Activated CD8-positive, alpha-beta memory T cell treated with anti-CD3 and anti-CD28 coated beads, Interleukin-2, amount 10 ng/mL, durations not matched to agents 7 days and 5 days (primary cell): ENCODE data around the gene RBCK1. TPM values are rescaled to one million over a fixed set of nuclear protein-coding genes. Genes with fewer than 3 reads are reported as not detected.
A peak's percentile ranks its signal among the peaks of the same experiment; 100 is the strongest.

Experiments used
- ATAC-seq: fragments of 150-1000 bp; cut with Tn5 transposase; one replicate; pipeline ENCODE4 v1.10.0; 2021; ENCODE audit warnings: moderate library complexity
- CTCF ChIA-PET: fragments of 350-600 bp; sonication (Branson Sonifier 250); formaldehyde crosslinking; loops from one replicate; lab custom pipeline; 2021; ENCODE audit warnings: antibody characterized with exemption; lab: Charles Lee
- DNase-seq: peaks from one replicate; pipeline ENCODE4 v3.0.0-alpha.2; 2020
- H3K27ac Mint-ChIP-seq: one replicate; pipeline ENCODE4 v1.8.0; 2021; ENCODE audit warnings: mild to moderate bottlenecking, mixed read lengths
- H3K27me3 Mint-ChIP-seq: one replicate; pipeline ENCODE4 v1.8.0; 2021; ENCODE audit warnings: mixed read lengths
- H3K36me3 Mint-ChIP-seq: one replicate; pipeline ENCODE4 v1.8.0; 2021; ENCODE audit warnings: mild to moderate bottlenecking, mixed read lengths
- H3K4me1 Mint-ChIP-seq: one replicate; pipeline ENCODE4 v1.8.0; 2021; ENCODE audit warnings: mixed read lengths
- H3K4me3 Mint-ChIP-seq: one replicate; pipeline ENCODE4 v1.8.0; 2021; ENCODE audit warnings: mild to moderate bottlenecking, moderate library complexity, mixed read lengths
- H3K9me3 Mint-ChIP-seq: one replicate; pipeline ENCODE4 v1.8.0; 2022; ENCODE audit warnings: low read depth, mixed read lengths
- total RNA-seq, 2 experiments: library from RNA; stranded (reverse); gene quantifications; one replicate each; pipeline ENCODE4 v1.2.3, GENCODE V29; 2021

Gene RBCK1
- total RNA-seq, 2 experiments from 2014 or later, result 114 to 173 TPM

- CTCF ChIA-PET, result no interaction called here
- peaks cover 11% of the 10 kb centered on the region for H3K4me1 Mint-ChIP-seq
Measured at GRCh38 chr20:396619-397431, 11.3 kb upstream of the RBCK1 start.

GRCh38 chr20:397432-398237 is 10.5 kb upstream of the RBCK1 start:
- ATAC-seq, result no peak

More at GRCh38 chr20:396619-397431, 11.3 kb upstream of the RBCK1 start:
- ATAC-seq, result no peak
- Mint-ChIP-seq H3K36me3 (peaks cover 20% of the 10 kb centered on the region), H3K9me3 (no peaks in the 10 kb centered on the region), H3K27me3 (no peaks in the 10 kb centered on the region), H3K4me3 (no peak overlapping the region), H3K27ac (no peak overlapping the region)
- DNase-seq, result no peak

GRCh38 chr20:399182-399707 is 8.9 kb upstream of the RBCK1 start:
- CTCF ChIA-PET, result no interaction called here
- no peak overlapping the region for H3K4me3 Mint-ChIP-seq
- H3K9me3 Mint-ChIP-seq, result no peaks in the 10 kb centered on the region
- H3K27me3 Mint-ChIP-seq, result no peaks in the 10 kb centered on the region
- no peak for ATAC-seq
- no peak for DNase-seq
- H3K4me1 Mint-ChIP-seq, result peaks cover 21% of the 10 kb centered on the region
- no peak overlapping the region for H3K27ac Mint-ChIP-seq
- peaks cover 17% of the 10 kb centered on the region for H3K36me3 Mint-ChIP-seq

More at GRCh38 chr20:397432-398237, 10.5 kb upstream of the RBCK1 start:
- Mint-ChIP-seq H3K4me3 (no peak overlapping the region), H3K27me3 (no peaks in the 10 kb centered on the region), H3K9me3 (no peaks in the 10 kb centered on the region), H3K36me3 (peaks cover 17% of the 10 kb centered on the region), H3K4me1 (peaks cover 16% of the 10 kb centered on the region), H3K27ac (no peak overlapping the region)
- DNase-seq, result no peak
- CTCF ChIA-PET, result no interaction called here

GRCh38 chr20:400128-400453 is 8.0 kb upstream of the RBCK1 start:
- ATAC-seq (no peak), DNase-seq (no peak)
- Mint-ChIP-seq H3K4me3 (no peak overlapping the region), H3K27me3 (no peaks in the 10 kb centered on the region), H3K9me3 (no peaks in the 10 kb centered on the region), H3K36me3 (peaks cover 17% of the 10 kb centered on the region), H3K27ac (no peak overlapping the region), H3K4me1 (peaks cover 21% of the 10 kb centered on the region)
- CTCF ChIA-PET, result interaction anchor here (0.8 kb wide), 1 partner anchor 8 kb away, joined by 3 read pairs; no protein-coding TSS in a partner anchor

- Mint-ChIP-seq H3K27me3 (no peaks in the 10 kb centered on the region), H3K27ac (no peak overlapping the region), H3K9me3 (no peaks in the 10 kb centered on the region), H3K4me1 (peaks cover 21% of the 10 kb centered on the region), H3K36me3 (peaks cover 14% of the 10 kb centered on the region), H3K4me3 (no peak overlapping the region)
- ATAC-seq (peak; percentile 45), DNase-seq (no peak)
- CTCF ChIA-PET, result interaction anchor here (0.7 to 0.8 kb wide), 2 partner anchors 9 to 20 kb away, joined by 3 to 4 read pairs; partner anchors contain the start of gene TRIB3
Measured at GRCh38 chr20:400454-401275, 7.4 kb upstream of the RBCK1 start.

GRCh38 chr20:401682-402495 is 6.2 kb upstream of the RBCK1 start:
- no peak for ATAC-seq
- H3K36me3 Mint-ChIP-seq, result peaks cover 9% of the 10 kb centered on the region
- H3K27ac Mint-ChIP-seq, result peak overlapping the region; percentile 37
- DNase-seq, result no peak
- no peak overlapping the region for H3K4me3 Mint-ChIP-seq
- no peaks in the 10 kb centered on the region for H3K27me3 Mint-ChIP-seq
- peaks cover 24% of the 10 kb centered on the region for H3K4me1 Mint-ChIP-seq
- H3K9me3 Mint-ChIP-seq, result no peaks in the 10 kb centered on the region
- CTCF ChIA-PET, result interaction anchor here (0.7 to 2.5 kb wide), 2 partner anchors 22 to 40 kb away, joined by 4 to 7 read pairs; partner anchors contain the start of gene TRIB3

- peaks cover 7% of the 10 kb centered on the region for H3K36me3 Mint-ChIP-seq
- H3K9me3 Mint-ChIP-seq, result no peaks in the 10 kb centered on the region
- peaks cover 30% of the 10 kb centered on the region for H3K4me1 Mint-ChIP-seq
- CTCF ChIA-PET, result interaction anchor here (2.5 kb wide), 1 partner anchor 40 kb away, joined by 7 read pairs; no protein-coding TSS in a partner anchor
- no peak overlapping the region for H3K4me3 Mint-ChIP-seq
- H3K27me3 Mint-ChIP-seq, result no peaks in the 10 kb centered on the region
- DNase-seq (no peak), ATAC-seq (no peak)
- H3K27ac Mint-ChIP-seq, result no peak overlapping the region
Measured at GRCh38 chr20:402496-402885, 5.6 kb upstream of the RBCK1 start.

GRCh38 chr20:402898-403581 is 5.1 kb upstream of the RBCK1 start:
- H3K27me3 Mint-ChIP-seq, result no peaks in the 10 kb centered on the region
- H3K4me1 Mint-ChIP-seq, result peaks cover 31% of the 10 kb centered on the region
- ATAC-seq (no peak), DNase-seq (no peak)
- H3K27ac Mint-ChIP-seq, result no peak overlapping the region
- H3K4me3 Mint-ChIP-seq, result no peak overlapping the region
- peaks cover 4% of the 10 kb centered on the region for H3K36me3 Mint-ChIP-seq
- CTCF ChIA-PET, result interaction anchor here (2.5 kb wide), 1 partner anchor 41 kb away, joined by 7 read pairs; no protein-coding TSS in a partner anchor
- H3K9me3 Mint-ChIP-seq, result no peaks in the 10 kb centered on the region

- Mint-ChIP-seq H3K27me3 (no peaks in the 10 kb centered on the region), H3K27ac (no peak overlapping the region), H3K36me3 (peaks cover 2% of the 10 kb centered on the region), H3K4me3 (no peak overlapping the region), H3K4me1 (peaks cover 31% of the 10 kb centered on the region), H3K9me3 (no peaks in the 10 kb centered on the region)
- CTCF ChIA-PET, result interaction anchor here (2.5 kb wide), 1 partner anchor 41 kb away, joined by 7 read pairs; no protein-coding TSS in a partner anchor
- DNase-seq, result no peak
- ATAC-seq, result no peak
Measured at GRCh38 chr20:403582-403957, 4.5 kb upstream of the RBCK1 start.

GRCh38 chr20:404088-404487 is 4.0 kb upstream of the RBCK1 start:
- no peak overlapping the region for H3K27ac Mint-ChIP-seq
- no peaks in the 10 kb centered on the region for H3K27me3 Mint-ChIP-seq
- no peak for DNase-seq
- H3K4me3 Mint-ChIP-seq, result no peak overlapping the region
- CTCF ChIA-PET, result interaction anchor here (2.5 kb wide), 1 partner anchor 42 kb away, joined by 7 read pairs; no protein-coding TSS in a partner anchor
- H3K9me3 Mint-ChIP-seq, result no peaks in the 10 kb centered on the region
- no peak for ATAC-seq
- peaks cover 3% of the 10 kb centered on the region for H3K36me3 Mint-ChIP-seq
- H3K4me1 Mint-ChIP-seq, result peaks cover 33% of the 10 kb centered on the region

- H3K4me1 Mint-ChIP-seq, result peaks cover 45% of the 10 kb centered on the region
- peak overlapping the region; percentile 54 for H3K27ac Mint-ChIP-seq
- CTCF ChIA-PET, result interaction anchor here (1.0 to 1.4 kb wide), 9 partner anchors 27 to 154 kb away, joined by 3 to 9 read pairs (median 4); partner anchors contain the start of gene NRSN2
- no peak for DNase-seq
- H3K4me3 Mint-ChIP-seq, result peak overlapping the region; percentile 78
- ATAC-seq, result no peak
- peaks cover 25% of the 10 kb centered on the region for H3K36me3 Mint-ChIP-seq
- no peaks in the 10 kb centered on the region for H3K27me3 Mint-ChIP-seq
- H3K9me3 Mint-ChIP-seq, result no peaks in the 10 kb centered on the region
Measured at GRCh38 chr20:406200-407132, 1.6 kb upstream of the RBCK1 start.
